HG03469 (cell line): Measurements from ENCODE around the gene PABPN1L.
"Not testable (repeated sequence)": the region's sequence is repeated elsewhere in the genome, so short reads cannot be mapped to it uniquely, and the experiment has no call there.

Experiments
- ATAC-seq: cut with Tn5 transposase; IDR thresholded peaks from one replicate; pipeline ENCODE4 v1.9.1; 2021; ENCODE audit warnings: mild to moderate bottlenecking, moderate library complexity, moderate number of reproducible peaks; ENCODE audit not compliant: unreplicated experiment

Gene PABPN1L

DNA sequence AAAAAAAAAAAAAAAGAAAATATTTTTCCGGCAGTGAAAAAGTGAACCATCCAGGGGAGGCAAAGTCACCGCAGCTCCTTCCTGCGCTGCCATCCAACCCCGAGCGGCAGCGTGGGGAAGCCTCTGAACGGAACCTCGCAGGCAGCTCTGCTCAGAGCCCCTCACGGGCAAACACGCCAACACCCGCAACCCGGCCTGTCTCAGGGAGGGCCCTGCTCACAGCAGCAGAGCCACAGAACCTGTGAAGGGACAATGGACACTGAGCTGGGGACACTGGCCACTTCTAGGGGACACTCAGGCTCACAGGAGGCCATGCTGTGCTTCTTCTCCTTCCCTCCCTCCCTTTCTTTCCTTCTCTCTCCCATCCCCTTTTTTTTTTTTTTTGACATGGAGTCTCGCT lies 33.4 kb downstream of the PABPN1L start:
- ATAC-seq = no peak

DNA sequence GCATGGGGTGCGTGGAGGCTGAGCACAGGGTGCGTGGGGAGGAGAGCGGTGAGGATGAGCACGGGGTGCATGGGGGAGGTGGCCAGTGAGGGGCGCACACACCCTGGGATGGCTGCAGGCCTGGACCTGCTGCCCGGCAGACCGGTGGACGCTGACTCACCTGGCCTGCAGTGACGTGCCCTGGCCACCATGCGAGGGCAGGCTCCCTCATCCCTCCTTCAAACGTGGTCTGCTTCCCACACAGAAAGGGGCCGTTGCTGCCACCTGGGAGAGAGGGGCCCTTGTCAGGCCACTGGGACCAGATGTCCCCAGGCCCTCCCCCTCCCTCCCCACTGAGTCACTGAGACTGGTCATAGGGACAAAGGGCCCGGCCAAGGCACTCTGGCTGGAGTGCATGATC lies 34.6 kb downstream of the PABPN1L start:
- ATAC-seq = no peak

DNA sequence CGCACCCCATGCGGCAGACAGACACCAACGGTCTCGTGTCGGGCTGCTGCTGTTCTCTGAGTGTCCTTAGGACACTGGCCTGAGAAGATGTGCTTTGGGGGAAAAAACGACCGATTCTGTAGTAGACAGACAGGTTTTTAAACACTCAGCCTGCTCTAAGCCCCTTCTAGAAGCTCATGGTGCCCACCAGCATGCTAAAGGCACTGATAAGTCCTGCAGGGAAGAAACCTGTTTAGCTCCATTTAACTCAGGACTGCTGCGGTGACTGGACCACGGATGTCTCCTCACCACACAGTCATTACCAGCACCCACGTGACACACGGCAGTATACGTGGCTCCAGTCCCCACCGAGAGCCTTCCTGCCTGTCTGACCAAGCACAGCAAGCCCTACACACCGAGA lies 35.7 kb downstream of the PABPN1L start:
- ATAC-seq = no peak

DNA sequence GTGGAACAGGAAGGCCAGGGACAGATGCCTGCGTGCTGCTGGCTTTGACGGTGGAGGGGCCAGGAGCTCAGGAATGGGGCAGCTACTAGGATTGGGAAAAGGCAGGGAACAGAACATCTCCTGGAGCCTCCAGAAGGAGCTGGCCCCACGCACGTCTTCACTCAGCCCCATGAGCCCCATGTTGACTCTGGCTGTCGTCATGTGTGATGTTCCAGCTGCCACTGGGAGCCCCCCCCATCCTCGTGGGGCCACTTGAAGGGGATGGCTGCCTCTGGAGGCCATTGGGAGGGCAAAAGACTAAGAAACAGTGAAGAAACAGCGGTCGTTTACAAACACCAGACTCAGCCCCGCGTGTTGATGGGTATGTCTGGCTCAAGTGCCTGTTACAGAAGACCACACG lies 36.2 kb downstream of the PABPN1L start:
- ATAC-seq = no peak

DNA sequence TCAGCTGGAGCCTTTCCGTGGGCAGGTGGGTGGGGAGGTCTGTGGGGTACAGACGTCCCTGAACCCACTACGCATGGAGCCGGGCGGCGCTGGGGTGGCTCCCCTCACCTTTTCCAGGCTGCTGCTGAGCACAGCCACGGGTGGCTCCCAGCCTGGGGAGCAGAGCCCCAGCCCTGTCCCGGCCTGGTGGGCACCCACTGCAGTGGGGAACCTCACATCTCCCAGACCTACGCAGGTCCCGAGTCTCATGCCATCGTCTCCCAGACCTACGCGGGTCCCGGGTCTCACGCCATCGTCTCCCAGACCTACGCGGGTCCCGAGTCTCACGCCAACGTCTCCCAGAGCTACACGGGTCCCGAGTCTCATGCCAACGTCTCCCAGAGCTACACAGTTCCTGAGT lies 37.7 kb downstream of the PABPN1L start:
- ATAC-seq = no peak

DNA sequence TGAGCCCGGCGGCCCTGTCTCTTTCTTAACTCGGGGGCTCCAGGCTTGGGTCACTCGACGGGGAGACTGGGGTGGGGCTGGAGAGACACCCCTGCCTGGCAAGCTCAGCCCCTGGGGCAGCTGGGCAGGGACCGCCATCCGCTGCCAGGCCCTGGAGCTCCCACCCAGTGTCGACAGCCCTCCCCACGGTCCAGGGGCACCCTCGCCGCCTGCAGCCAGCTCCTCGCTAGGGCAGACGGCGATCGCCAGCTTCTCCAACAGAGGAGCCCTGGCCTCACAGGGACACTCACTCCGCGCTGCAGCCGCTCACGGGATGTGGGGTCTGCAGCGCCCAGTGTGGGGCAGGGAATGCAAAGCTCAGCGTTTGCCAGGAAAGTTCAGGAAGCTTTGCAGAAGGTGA lies 38.7 kb downstream of the PABPN1L start:
- ATAC-seq = no peak

DNA sequence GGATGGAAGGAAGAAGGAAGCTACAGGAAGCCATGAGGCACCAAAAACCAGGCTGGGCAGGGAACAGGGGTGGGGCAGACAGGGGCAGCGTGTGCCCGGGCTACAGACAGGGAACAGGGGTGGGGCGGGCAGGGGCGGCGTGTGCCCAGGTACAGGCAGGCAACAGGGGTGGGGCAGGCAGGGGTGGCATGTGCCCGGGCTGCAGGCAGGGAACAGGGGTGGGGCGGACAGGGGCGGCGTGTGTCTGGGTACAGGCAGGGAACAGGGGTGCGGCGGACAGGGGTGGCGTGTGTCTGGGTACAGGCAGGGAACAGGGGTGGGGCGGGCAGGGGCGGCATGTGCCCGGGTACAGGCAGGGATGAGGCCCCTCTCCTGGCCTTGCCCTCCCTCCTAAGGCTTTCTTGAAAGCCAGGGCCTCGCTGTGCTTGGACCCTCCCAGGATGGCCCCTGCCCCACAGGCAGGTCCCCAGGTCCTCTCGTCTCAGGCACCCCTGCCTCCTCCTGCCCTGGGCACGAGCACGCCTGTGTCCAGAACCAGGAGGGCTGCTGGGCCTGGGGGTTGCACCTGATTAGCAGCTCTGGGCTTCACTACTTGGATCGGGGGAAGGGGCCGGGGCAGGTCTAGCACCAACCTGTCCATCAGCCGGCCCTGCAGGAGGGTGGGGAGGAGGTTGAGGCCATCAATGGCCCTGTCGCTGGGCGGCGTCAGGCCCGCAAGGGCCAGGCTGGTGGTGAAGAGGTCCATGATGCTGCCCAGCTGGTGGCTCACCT lies 40.2 kb downstream of the PABPN1L start:
- ATAC-seq = no peak

DNA sequence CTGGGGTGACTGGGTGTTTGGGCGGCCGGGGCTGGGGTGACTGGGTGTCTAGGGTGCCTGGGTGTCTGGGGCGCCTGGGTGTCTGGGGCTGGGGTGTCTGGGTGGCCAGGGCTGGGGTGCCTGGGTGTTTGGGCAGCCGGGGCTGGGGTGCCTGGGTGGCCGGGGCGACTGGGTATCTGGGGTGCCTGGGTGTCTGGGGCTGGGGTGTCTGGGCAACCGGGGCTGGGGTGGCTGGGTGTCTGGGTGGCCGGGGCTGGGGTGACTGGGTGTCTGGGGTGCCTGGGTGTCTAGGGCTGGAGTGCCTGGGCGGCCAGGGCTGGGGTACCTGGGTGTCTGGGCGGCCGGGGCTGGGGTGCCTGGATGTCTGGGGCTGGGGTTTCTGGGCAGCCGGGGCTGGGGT lies 41.3 kb downstream of the PABPN1L start:
- ATAC-seq = no peak

DNA sequence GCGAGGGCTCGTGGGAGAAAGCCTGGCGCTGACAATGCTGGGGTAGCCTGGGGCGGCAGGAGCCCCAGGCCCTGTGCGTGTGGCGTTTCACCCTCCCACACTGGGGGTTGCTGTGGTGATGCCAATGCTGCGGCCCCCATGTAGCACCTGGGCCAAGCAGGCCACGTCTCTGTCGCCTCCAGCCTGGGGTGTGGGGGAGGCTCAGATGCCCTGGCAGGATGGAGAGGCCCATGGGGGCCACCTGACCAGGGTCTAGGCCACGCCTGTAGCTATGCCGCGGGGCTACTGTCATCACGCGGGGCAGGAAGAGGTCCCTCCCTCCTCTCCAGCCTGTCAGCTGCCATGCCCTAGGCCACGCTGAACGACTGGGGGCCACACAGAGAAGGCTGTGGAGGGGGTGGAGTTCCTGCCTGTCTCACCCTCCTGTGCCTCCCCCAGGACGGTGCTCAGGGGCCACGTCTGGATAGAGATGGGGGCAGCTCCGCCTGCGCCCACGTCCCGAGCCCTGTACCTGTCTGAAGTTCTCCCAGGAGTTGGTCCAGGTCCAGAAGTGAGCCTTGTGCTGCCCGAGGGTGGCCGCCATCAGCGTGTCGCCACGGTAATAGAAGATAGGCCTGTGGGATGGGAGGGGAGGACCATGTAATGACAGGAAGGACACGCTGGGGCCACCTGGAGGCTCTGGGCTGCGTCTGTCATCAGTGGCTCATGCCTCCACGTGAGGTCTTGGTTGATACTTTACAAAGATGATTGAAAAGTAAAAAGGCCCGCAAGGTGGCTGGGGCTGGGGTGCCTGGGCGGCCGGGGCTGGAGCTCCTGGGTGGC lies 42.0 kb downstream of the PABPN1L start:
- ATAC-seq = no peak

DNA sequence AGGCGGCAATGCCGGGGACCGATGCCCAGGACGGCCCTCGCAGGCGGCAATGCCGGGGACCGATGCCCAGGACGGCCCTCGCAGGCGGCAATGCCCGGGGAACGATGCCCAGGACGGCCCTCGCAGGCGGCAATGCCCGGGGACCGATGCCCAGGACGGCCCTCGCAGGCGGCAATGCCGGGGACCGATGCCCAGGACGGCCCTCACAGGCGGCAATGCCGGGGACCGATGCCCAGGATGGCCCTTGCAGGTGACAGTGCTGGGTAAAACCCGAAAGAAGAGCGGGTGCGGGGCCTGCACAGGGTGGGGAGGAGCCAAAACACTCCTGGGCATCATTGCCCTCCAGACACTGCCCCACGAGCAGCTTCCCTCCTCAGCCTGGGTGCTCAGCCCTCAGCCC lies 42.8 kb downstream of the PABPN1L start:
- not testable (repeated sequence) for ATAC-seq

DNA sequence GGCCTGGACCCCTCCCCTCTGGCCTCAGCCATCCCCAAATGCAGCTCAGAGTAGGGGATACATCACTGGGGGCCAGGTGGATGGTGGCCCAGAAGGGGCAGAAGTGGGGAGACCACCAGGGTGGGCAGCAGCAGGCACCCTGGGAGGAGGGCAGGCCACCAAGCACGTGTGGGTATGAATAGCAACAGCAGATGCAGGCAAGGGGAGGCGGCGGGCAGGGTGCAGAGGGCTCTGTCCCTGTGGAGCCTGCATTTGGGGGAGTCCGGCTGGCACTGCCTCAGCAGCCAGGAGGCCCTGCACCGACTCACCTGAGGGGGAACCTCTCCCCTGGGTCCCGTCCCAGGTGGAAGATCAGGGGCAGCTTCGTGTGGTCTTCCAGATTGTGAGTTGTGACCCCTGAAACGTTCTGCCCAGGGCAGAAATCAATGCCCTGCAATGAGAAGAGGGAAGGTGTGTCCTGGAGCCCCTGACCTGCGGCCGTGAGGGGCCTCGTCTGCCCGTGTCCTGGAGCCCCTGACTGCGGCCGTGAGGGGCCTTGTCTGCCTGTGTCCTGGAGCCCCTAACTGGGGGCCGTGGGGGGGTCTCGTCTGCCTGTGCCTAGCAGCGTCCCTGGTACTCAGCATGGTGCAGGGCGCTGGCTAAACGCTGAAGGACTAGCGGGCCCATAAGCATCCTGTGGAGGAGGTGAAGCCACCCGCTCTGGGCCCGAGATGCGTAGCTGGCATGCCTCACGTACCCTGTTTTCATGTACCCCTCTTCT lies 44.0 kb downstream of the PABPN1L start:
- no peak for ATAC-seq

DNA sequence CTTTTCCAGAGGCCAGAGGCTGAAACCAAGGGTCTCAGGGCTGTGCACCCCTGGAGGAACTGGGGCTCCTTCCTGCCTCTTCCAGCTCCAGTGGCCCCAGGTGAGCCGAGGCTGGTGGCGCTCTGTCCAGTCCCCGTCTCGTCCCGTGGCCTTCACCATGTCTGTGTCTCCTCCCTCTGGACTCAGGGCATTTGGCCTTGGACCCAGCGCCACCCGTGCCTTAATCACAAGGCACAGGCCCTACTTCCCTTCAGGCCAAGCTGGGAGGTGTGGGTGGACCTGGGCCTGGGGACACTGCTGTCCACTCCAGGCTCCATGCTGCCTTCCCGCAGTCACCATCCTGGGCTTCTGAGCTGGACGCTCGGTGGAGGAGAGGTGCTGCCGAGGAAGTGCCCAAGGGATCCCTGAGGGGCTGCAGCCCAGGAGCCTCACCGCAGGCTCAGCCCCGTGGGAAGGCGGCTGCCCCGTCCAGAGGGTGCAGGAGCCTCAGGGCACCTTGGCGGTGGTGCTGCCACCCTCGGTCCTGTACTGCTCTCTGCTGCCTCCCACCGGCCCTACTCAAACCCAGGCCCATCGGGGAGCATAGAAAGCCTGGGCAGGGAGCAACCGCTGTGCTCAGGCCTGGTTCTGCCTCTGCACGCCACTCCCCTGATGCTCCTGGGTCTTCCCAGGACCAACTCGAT lies 45.2 kb downstream of the PABPN1L start:
- no peak for ATAC-seq

DNA sequence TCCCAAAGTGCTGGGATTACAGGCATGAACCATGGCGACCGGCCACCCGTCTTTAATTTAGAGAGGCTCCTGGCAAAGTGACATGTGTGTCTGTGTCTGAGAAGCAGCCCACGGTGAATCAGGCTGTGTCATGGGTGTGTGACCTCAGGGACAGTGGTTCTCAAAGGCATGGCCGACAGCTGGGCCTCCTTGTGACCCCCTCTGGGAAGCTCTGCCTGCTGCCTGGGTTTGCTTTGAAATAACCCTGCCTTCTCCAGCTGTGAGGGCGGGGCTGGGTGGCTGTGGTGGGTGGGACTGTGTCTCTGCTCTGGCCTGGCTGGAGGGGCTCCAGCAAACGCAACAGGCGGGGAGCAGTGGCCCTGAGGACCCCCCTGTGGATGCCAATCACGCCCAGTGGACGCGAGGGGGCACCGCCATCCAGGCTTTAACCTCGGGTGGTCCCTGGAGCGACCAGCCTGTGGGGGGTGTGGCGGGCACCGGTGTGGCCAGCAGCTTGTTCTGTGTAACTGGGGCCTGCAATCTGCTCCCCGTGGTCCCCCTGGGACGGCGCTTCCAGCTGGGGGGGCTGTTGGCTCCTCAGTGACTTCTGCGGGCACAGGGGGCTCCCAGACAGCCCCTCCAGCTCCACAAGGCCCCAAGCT lies 46.0 kb downstream of the PABPN1L start:
- ATAC-seq = no peak

DNA sequence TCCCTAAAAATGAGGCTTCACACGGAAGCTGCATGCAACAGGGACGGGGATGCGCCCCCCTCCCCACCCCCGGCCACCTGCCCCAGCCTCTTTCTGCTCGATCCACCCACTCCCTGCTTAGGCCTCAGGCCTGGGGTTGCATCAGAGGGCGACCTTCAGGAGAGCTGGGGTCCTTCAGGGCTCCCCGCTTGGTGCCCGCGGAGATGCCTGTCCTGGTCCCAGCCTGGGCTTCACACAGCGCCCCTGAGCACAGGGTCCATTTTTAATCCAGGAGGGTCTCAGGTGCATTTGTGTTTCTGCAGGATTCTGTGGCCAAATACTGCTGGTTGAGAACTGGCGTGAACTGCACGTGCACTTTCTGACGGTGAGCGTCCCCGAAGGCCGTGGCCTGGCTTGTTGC lies 47.3 kb downstream of the PABPN1L start:
- no peak for ATAC-seq

DNA sequence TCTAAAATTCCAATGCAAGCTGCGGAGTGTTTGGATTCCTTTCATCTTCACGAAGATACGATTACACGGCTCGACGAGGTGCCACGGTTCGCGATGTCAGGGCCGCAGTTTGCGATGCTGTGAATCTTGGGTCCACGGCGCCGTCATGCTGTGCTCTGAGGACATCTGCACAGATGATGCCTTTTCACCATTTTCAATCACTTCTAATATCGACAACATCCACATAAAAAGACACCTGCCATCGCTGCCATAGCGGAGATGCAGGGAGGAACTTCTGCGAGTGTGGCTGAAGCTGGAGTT lies 47.9 kb downstream of the PABPN1L start:
- ATAC-seq = no peak

DNA sequence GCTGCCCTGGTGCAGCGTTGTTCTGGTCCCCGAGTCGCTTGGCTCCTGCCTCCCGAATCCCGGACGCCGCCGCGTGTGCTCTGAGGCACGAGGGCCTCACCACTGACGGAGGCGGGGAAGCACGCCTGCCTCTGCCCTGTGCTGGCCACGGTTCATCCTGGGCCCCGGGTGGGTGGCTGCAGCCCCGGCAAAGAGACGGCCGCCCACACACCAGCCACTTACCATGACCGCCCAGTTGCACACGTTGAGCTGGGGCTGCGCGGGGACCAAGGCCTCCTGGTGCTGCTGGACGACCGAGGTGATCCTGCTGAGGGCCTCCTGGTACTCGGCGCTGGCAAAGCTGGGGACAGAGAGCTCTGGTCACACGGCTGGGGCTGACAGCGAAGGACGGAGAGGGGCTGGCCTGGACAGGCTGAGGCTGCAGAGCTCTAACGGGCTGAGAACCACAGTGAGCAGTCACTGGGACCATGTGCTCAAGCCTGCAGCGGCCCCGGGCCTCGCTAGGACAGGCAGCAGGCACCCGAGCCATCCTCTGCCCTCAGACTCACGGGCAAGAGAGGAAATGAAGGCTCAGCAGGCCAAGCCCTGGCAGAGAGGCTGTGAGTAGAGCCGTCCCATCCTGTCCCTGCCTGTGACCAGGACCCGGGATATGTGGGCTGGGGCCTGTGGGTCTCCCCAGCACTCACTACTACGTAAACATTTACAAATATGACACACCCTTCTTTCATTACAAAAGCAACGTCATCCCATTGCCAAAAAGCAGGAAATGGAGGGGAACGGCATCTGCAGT lies 48.5 kb downstream of the PABPN1L start:
- ATAC-seq = no peak

DNA sequence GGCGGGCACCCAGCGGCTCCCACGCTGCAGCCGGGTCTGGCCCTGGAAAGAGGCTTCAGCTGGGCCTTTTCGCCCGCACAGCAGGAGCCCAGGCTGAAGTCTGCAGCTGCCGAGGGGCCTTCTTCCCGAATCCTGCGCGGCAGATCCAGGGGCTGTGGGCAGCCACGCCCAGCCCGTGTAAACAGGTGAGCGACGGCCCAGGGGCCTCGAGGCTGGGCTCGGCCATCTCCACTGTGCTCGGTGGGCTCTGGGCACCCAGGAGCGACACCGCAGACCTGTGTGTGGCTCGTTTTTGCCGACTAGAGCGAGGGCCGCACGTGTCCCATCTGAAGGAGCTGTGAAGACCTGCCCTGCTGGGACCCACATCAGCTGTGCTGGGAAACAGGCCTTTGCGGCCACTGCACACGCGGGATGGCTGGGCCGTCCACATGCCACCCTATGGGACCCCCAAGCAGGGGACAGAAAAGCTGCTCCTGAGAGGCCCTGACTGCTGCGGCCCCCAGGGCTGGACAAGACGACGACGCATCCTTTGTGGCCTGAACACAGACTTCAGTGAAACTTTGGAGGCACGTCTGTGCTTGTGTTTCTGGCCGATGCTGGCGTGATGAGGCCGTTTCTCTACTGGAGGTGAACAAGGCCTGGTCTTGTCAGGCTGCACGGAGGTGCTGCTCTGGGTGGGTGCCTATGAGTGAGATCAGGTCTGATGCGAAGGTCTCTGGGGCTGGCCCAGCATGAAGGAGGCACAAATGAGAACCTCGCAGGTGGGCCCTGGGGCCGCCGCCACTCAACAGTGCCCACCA lies 49.5 kb downstream of the PABPN1L start:
- ATAC-seq = no peak

DNA sequence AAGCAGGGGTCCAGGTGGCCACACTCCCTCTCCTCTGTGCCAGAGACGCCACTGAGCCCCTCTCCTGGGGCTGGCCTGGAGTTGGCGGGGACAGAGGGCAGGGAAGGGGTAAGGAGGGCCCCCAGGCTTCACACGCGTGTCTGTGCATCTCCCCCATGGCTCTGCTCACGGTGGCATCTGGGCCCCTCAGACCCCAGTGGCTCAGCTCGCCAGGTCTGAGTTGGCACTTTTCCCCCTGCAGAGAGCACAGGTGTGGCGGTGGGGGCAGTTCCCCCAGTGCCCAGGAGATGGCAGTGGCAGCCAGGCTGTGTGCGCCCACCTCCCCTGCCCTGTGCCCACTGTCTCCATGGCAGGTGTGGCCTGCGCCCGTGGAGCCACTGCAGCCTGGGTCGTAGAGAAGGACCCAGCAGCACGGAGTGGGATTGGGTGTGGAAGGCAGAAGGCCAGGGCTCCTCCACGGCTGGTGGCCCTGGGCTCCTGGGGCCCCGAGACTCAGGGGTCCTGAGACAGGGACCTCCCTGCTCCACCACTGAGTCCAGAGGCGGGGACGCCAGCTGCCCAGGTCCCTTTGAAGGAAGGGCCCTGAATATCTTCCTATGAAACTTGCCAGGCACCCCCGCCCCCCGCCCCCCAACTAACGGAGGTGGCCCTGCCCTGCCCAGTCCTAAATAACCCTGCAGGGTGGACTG lies 50.4 kb downstream of the PABPN1L start:
- ATAC-seq = no peak

DNA sequence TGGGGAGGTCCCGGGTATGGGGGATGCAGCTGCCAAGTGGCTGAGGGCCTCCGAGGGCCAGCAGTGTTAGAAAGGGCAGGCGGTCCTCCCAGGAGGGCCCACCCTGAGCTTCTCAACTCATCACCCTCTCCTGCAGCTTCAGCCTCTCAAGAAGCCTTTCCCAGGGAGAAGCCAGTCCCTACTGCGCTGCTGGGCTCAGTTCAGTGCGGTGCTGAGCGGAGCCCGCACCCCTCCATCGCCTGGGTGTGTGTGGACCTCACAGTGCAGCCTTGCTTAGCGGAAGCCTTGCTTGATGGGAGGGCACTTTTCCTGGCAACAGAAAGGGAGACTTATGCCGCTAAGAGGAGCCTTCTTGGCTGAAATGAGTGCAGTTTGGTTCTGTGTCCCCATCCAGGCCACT lies 51.2 kb downstream of the PABPN1L start:
- ATAC-seq = no peak
